Measurements from ENCODE around the gene COPS9.
A peak's percentile ranks its signal among the peaks of the same experiment; 100 is the strongest.

The COPS9 gene

GRCh38 chr2:240165661-240166060 lies 29.6 kb upstream of the COPS9 start:
- DNase-seq, result no peak

DNA sequence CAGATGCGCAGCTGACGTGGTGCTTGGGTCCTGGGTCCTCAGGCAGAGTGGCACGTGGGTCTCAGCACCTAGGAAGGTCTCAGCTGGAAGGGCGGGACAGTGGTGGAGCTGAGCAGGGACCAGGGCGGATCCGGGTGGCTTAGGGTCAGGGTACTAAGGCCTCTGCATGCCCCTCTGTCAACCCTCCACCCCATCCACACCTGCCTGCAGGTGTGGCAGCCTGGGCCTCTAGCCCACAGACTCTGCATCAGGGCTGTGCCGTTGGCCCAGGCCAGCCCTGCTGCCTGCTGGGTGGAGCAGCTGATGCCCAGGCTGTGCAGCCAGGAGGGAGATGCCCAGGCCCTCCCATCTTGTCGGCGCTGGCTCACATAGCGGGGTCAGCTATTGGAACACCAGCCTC lies 28.9 kb upstream of the COPS9 start:
- DNase-seq, result no peak

DNA sequence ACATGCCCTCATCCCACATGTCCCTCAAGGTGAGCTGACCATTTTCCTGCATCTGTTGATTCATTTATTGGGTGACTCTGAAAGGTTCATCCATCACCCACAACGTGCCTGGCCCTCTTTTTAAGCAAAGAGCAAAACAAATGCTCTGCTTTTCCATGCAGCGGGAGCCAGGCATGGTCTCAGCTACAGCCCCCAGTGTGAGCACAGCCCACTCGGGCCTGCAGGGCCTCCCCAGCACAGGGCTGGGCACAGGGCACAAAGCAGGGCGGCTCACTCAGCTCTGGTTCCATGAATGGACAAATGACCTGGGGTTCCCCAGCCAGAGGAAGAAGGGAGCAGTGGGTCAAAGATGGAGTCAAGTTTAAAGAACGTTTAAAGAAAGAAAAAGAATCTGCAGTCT lies 28.5 kb upstream of the COPS9 start:
- DNase-seq, result no peak

DNA sequence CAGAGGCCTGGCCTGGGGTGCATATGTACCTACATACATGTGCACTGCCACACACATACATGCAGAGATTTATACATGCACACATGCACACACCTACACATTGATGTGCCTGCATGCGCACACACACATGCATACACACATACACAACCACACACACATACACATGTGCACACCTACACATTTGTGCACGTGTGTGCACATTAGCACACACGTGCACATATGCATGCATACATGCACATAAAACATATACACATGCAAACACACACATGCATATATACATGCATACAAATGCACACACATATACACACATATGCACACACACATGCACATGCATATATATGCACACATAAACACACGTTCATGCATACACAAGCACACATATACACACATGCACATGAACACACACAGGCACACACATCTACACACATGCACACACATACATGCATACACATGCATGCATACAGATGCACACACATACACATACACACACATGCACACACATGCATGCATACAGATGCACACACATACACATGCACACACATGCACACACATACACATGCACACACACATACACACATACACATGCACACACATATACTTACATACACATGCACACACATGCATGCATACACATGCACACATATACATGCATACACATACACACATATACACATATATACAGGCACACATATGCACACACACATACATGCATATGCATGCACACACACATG lies 27.9 kb upstream of the COPS9 start:
- no peak for DNase-seq

GRCh38 chr2:240162939-240163714 lies 27.0 kb upstream of the COPS9 start:
- DNase-seq, result no peak

DNA sequence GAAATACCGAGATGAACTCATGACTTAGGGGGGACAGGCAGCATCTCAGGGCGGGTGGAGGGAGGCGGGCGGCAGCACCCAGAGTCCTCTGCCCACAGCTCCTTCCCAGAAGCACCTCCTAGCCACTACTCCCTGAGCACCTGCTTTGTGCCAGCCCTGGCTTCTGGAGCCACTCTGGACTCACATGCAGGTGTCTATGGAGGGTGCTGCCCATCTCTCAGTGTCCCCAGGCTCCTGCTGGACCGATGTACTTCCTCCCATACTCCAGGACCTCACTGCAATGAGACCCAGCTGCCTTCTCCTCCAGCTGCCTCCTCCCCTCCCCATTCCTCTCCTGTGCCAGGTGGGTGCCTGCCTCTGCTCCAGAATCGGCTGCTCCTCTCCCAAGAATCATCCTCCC lies 26.4 kb upstream of the COPS9 start:
- no peak for DNase-seq

- DNase-seq, result no peak
Observed at GRCh38 chr2:240162032-240162431, 25.9 kb upstream of the COPS9 start.

GRCh38 chr2:240161087-240161750 lies 25.1 kb upstream of the COPS9 start:
- DNase-seq, result no peak

DNA sequence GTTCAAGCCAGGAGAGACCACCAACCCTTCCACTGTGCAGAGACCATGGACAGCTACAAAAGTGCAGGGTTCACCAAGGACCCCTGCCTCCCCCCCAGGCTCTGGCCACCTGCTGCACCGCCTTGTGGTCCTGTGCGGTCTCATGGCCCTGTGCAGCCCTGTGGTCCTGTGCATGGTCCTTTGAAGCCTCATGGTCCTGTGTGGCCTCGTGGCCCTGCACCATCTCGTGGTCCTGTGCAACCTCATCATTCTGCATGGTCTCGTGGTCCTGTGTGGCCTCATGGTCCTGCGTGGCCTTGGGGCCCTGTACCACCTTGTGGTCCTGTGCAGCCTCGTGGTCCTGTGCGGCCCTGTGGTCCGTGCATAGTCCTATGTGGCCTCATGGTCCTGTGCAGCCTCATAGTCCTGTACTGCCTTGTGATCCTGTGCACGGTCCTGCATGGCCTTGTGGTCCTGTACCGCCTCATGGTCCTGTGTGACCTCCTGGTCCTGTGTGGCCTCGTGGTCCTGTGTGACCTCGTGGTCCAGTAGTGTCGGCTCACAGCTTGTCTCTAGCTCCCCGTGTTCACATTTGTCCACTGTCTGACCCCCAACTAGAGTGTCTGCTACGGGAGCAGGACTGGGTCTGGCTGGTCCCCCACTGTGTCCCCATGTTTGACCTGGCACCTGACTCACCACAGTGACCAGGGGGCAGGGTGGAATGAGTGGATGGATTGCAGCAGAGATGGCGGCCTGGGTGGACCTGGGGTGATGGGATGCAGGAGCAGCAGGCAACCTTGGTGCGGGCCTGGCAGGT lies 24.4 kb upstream of the COPS9 start:
- DNase-seq, result no peak

DNA sequence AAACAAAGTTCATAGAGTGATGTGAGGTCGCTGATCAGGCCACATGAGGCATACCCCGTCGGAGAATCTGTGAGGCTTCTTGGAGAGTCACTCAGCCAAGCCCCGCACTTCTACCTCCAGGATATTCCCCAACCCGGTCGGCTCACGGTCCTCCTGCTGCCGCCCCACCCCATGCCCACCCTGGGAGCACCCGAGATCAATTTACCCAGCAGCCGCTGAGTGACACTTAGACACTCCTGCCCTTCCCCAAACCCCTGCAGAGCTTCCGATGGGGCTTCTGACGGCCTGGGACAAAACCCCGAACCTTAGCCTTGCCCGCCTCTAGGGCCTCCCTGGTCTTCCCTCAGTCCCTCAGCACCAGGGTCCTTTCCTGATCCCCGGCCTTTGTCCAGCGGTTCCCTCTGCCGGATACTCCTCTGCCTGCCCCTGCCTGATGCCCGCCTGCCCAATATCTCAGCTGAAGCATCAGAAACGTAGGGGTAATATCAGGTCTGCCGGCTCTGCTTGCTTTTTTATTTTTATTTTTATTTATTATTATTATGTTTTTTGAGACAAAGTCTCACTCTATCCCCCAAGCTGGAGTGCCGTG lies 23.2 kb upstream of the COPS9 start:
- DNase-seq, result no peak

DNA sequence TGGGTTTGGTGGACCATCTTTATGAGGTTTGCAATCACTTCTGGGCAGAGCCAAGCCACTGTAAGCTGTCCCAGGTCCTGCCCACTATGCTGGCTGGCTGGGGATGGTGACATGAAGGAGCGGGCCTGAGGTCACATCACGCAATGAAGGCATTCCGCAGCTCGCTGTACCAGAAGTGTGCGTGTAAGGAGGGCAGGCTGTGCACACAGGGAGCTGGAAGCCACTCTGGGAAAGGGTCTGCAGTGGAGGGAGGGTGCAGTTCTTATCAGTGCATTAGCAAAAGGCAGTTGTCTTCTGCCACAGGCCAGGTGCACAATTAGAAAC lies 21.0 kb upstream of the COPS9 start:
- no peak for DNase-seq

- DNase-seq, result no peak
Observed at GRCh38 chr2:240156435-240157146, 20.5 kb upstream of the COPS9 start.

DNA sequence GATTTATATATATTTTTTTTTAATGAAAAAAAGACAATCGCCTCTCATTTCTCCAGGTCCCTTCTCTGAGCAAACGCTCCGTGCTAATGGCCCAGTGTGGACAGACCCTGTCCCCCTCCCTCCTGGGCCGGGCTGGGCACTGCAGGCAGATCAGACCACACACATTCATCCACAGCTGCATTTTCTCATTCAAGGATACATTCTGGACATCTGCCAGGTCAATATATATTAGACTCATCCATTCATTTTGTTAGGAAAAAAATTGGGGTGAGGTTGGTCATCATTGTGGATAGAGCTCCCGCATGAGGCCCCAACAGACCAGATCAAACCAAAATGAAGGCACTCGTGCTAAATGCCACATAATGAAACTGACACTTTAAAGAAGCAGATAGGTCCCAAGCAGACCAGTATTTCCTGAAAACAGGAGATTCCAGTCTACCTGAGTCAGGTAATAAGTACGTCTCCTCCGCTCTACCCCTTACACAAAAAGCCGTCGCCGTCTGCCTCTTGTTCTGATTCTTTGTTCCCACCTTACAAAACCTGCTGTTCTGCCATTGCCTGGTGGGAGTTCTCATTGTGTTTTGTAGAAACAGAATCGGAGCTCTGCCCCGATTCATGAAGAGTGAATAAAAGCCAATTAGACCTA lies 19.8 kb upstream of the COPS9 start:
- DNase-seq, result no peak

- no peak for DNase-seq
Observed at GRCh38 chr2:240155048-240155744, 19.1 kb upstream of the COPS9 start.

DNA sequence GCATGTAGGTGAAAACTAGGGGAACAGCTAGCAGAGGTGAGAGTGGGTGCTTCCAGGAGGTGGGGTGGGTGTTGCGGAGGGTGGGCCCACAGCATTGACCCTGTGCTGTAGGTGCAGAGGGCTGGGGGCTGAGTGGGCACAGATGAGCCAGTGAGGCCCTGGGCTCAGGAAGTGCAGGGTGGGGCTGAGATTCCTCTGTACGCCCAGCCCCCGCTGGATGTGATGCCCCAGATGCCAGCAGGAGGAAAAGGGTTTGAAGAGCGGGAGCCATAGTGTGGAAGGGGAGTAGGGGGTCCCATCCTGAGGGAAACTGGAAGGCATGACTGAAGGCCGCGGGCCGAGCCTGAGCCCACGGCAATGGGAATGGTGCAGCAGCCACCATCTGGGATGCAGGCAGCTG lies 18.5 kb upstream of the COPS9 start:
- DNase-seq, result no peak

GRCh38 chr2:240153418-240153817 lies 17.3 kb upstream of the COPS9 start:
- DNase-seq, result no peak

DNA sequence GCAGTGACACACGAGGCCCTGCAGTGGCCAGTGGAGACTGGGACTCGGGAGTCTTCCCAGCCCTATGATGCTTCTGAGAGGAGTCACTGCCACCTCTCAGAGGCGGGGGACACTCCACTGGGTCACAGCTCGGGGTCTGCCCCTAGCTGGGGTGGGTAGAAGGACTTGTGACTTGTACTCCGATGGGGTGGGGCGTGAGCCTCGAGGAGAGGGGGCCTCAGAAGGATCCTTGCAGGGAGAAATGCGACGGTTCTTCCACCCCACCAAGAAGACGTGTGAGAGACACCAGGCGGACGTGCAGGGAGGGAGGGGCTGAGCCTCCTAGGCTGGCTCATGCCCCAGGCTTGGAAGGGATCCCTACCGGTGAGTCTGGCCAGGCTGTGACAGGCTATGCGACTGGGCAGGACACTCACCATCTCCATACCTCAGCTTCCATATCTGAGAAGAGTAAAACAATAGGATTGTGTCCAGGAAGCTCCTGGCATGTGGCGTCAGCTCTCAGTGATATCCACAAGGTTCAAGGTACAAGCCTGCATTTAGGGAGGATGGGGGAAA lies 15.4 kb upstream of the COPS9 start:
- no peak for DNase-seq

- peak; percentile 13 for DNase-seq
Observed at GRCh38 chr2:240149943-240150784, 14.1 kb upstream of the COPS9 start.

DNA sequence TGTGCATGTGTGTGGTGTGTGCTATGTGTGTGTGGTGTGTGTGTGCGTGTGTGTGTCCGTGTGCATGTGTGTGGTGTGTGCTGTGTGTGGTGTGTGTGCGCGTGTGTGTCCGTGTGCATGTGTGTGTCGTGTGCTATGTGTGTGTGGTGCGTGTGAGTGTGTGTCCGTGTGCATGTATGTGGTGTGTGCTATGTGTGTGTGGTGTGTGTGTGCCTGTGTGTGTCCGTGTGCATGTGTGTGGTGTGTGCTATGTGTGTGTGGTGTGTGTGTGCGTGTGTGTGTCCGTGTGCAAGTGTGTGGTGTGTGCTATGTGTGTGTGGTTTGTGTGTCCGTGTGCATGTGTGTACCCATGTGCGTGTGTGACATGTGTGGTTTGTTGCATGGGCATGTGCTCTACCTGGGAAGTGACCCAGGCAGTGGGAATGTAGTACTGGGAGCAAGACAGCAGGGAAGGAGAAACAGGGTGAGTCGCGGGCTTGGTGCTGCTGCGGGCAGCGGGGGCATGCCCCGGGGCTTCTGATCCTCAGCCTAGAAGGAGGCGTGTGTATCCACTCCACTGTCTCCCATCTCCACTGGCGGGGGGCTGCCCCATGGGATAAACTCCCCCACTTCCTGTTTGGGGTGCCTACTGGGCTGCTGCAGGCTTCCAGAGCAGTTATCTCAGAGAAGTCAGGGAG lies 11.9 kb upstream of the COPS9 start:
- no peak for DNase-seq
